Measurements from ENCODE around the gene CARS2. TPM values are rescaled to one million over a fixed set of nuclear protein-coding genes. Genes with fewer than 3 reads are reported as not detected.
"Not testable (repeated sequence)": the region's sequence is repeated elsewhere in the genome, so short reads cannot be mapped to it uniquely, and the experiment has no call there.

CARS2 gene
- total RNA-seq, 8 experiments from 2014 or later = 35.6 to 64.2 (median 55.0) TPM

DNA sequence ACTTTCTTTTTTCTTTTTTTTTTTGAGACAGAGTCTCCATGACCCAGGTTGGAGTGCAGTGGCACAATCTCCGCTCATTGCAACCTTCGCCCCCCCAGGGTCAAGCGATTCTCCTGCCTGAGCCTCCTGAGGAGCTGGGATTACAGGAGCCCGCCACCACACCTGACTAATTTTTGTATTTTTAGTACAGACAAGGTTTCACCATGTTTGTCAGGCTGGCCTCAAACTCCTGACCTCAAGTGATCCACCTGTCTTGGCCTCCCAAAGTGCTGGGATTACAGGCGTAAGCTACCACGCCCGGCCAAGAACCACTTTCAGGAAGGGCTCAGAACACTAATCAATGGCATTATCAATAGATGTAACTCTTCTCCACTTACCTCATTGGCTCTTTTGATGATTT is 4.9 kb downstream of the CARS2 start:
- WGBS, 10 experiments = 85 to 100% (median 98%) methylated on average over 1 to 4 of the region's 7 CpGs; no CpG with 5 or more reads in 4 of the 10 experiments
- peaks cover 3 to 24% of the 10 kb centered on the region in 2 donors for H3K4me1 ChIP-seq (replicated peaks in 1 of 2)
- H3K4me3 ChIP-seq; ATAC-seq (replicated peaks in 6 of 8); in situ Hi-C loops (cut with MboI; ENCODE audit: low pct_unique_long_range_greater_than_20kb in 2 of 9, low sequenced_read_pairs in 9 of 9, unreplicated experiment in 9 of 9); H3K27ac ChIP-seq: not testable (repeated sequence)

DNA sequence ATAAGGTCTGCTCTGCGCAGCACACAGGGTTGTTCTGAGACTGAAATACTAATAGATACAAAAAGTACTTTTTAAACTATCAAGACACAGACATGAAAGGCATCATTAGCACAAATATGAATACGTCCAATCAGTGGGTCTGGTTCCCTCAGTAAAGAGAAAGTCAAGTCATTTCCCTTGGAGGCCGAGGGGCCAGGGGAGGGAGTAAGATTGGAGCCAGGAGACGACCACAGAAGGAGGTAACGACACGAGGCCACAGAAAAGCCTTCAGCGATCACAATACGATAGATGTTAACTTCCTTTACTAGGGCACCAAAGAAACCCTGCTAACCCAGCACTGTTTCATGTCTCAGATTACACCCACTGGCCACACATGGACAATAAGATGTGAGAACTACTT is 5.3 kb downstream of the CARS2 start:
- ATAC-seq (replicated peaks in 6 of 8) = no peak
- in situ Hi-C loops (cut with MboI; ENCODE audit: low pct_unique_long_range_greater_than_20kb in 2 of 9, low sequenced_read_pairs in 9 of 9, unreplicated experiment in 9 of 9) = no loop called here
- peaks cover 3 to 24% of the 10 kb centered on the region in 2 donors for H3K4me1 ChIP-seq (replicated peaks in 1 of 2)
- no peak overlapping the region for H3K27ac ChIP-seq
- H3K4me3 ChIP-seq = no peak overlapping the region
- WGBS, 10 experiments = 73 to 96% (median 90%) methylated on average over 3 to 7 of the region's 8 CpGs; no CpG with 5 or more reads in 2 of the 10 experiments

DNA sequence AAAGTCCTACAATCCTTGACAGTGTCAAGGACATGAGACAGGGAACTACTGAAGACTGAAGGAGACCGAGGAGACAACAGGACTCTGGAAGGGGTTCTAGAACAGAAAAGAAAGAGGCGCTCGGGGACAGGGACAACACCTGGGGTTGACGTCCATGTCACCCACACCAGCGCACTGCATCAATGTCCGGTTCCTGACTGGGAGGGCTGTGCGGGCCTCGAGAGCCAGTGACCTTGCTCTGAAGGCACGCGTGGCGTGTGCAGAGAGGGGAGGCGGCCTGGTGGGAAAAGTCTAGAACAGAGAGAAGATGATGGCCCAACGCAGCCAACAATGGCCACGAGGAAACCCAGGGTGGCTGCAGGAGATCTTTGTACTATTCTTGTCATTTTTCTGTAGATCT is 5.7 kb downstream of the CARS2 start:
- H3K4me3 ChIP-seq = no peak overlapping the region
- WGBS, 10 experiments = 86 to 100% (median 95%) methylated on average over 1 to 8 of the region's 14 CpGs; no CpG with 5 or more reads in 4 of the 10 experiments
- no peak overlapping the region for H3K27ac ChIP-seq
- in situ Hi-C loops (cut with MboI; ENCODE audit: low pct_unique_long_range_greater_than_20kb in 2 of 9, low sequenced_read_pairs in 9 of 9, unreplicated experiment in 9 of 9) = no loop called here
- ATAC-seq (replicated peaks in 6 of 8) = no peak
- H3K4me1 ChIP-seq (replicated peaks in 1 of 2) = peaks cover 3 to 24% of the 10 kb centered on the region in 2 donors

DNA sequence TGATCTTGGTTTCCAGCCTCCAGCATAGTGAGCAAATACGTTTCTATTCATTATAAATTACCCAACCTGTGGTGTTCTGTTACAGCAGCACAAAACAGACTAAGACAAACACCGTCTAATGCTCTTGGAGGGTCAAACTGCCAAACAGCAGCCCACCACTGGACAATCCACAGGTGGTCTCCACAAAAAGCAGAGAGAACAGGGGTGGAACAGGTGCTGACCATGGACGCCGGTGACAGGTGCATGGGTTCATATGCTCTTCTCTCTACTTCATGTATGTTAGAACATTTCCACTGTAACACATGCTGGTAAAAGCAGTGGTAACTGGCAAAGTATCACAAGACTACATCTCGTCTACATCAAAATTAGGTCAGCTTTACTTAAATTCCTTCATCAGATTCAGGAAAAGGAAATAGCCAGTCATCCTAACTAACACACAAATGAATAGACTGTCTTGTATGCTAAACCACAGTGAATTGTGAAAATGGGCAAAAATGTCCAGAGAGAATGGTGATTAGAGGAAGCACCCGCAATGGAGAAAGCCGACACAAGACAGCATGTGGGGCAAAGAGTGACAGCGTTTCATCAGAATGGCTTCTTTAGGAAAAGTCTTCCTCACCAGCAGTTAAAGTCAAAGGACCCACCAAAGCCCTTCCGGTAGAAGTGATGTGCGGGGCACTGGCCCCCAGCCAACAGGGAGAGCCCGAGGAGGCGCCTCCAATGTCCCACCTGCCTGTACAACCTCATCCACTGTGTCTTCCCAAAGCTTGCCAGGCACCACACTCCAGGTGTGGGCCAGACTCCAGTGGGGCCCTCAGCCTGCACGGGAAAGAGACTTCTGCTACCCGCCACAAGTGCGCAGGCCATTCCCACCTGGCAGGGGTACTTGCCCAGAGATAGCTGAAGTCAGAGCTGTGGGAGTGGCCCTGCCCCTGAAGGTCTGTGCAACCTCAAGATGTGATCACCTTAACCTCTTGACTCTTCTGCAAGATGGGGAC is 6.5 kb downstream of the CARS2 start:
- WGBS, 10 experiments = 74 to 100% (median 87%) methylated on average over 2 to 9 of the region's 15 CpGs; no CpG with 5 or more reads in 1 of the 10 experiments
- Histone ChIP-seq H3K4me3 (no peak overlapping the region), H3K27ac (no peak overlapping the region), H3K4me1 (replicated peaks in 1 of 2) (peaks cover 3 to 16% of the 10 kb centered on the region in 2 donors)
- in situ Hi-C loops (cut with MboI; ENCODE audit: low pct_unique_long_range_greater_than_20kb in 2 of 9, low sequenced_read_pairs in 9 of 9, unreplicated experiment in 9 of 9) = no loop called here
- no peak for ATAC-seq (replicated peaks in 6 of 8)

DNA sequence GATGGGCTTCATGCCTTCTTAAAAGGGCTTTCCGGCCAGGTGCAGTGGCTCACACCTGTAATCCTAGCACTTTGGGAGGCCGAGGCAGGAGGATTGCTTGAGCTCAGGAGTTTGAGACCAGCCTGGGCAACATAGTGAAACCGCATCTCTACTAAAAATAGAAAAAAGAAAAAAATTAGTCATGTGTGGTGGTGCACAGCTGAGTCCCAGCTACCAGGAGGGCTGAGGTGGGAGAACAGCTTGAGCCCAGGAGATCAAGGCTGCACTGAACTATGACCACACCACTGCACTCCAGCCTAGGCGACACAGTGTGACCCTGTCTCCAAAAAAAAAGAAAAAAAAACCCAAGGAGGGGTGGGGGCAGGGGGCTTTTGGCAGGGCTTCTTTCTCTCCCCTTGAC is 7.2 kb downstream of the CARS2 start:
- peaks cover 2 to 11% of the 10 kb centered on the region in 2 donors for H3K4me1 ChIP-seq (replicated peaks in 1 of 2)
- ATAC-seq (replicated peaks in 6 of 8) = no peak
- H3K4me3 ChIP-seq = no peak overlapping the region
- in situ Hi-C loops (cut with MboI; ENCODE audit: low pct_unique_long_range_greater_than_20kb in 2 of 9, low sequenced_read_pairs in 9 of 9, unreplicated experiment in 9 of 9) = no loop called here
- WGBS, 10 experiments = 88 to 100% (median 97%) methylated on average over 1 to 3 of the region's 4 CpGs; no CpG with 5 or more reads in 4 of the 10 experiments
- no peak overlapping the region for H3K27ac ChIP-seq

DNA sequence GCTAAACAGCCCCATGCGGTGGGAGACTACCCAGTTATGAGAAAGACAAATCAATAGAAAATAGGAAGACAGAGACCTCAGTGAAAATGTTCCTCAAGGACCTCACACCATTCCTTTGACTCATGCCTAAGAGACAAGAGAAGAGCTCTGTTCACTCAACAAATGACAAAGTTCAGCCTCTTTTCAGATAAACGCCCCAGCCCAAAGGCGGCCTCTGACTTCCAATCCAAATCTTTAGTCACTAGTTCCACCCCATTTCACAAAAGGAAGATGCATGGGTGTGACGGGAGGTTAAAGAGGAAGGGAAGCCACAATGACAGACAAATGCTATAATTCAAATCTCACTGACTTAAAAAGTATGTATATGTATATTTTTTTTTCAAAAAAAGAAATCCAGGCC is 8.1 kb downstream of the CARS2 start:
- peak in 1 of 8 experiments; percentile 15 for ATAC-seq (replicated peaks in 6 of 8)
- Histone ChIP-seq H3K27ac (no peak overlapping the region), H3K4me1 (replicated peaks in 1 of 2) (peaks cover 0 to 2% of the 10 kb centered on the region in 2 donors), H3K4me3 (no peak overlapping the region)
- WGBS, 10 experiments = 0 to 100% (median 88%) methylated on average over 1 to 4 of the region's 4 CpGs; no CpG with 5 or more reads in 2 of the 10 experiments
- in situ Hi-C loops (cut with MboI; ENCODE audit: low pct_unique_long_range_greater_than_20kb in 2 of 9, low sequenced_read_pairs in 9 of 9, unreplicated experiment in 9 of 9) = no loop called here

DNA sequence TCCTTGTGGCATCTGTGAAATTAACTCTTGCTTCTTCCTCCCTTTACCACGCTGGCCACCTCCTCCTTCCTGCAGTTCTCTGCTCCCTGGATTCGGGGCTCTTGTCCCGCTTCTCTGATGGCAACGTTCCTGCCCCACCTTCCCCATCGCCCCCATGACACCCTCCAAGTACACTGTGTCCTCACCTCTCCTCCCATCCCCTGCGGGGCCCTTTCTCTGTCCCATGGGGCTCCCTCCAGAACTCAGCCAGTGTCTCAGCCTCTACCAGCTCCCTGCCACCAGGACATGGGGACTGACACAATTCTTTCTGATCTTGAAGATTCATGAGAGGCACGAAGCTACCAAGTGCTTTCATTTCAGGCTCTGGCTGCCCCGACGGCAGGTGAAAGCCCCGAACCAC is 9.1 kb downstream of the CARS2 start:
- no peak for ATAC-seq (replicated peaks in 6 of 8)
- 98 to 100% (median 100%) methylated on average over 1 to 5 of the region's 10 CpGs; no CpG with 5 or more reads in 4 of the 10 experiments for WGBS, 10 experiments
- H3K27ac ChIP-seq = no peak overlapping the region
- H3K4me1 ChIP-seq (replicated peaks in 1 of 2) = no peaks in the 10 kb centered on the region
- in situ Hi-C loops (cut with MboI; ENCODE audit: low pct_unique_long_range_greater_than_20kb in 2 of 9, low sequenced_read_pairs in 9 of 9, unreplicated experiment in 9 of 9) = no loop called here
- H3K4me3 ChIP-seq = no peak overlapping the region

DNA sequence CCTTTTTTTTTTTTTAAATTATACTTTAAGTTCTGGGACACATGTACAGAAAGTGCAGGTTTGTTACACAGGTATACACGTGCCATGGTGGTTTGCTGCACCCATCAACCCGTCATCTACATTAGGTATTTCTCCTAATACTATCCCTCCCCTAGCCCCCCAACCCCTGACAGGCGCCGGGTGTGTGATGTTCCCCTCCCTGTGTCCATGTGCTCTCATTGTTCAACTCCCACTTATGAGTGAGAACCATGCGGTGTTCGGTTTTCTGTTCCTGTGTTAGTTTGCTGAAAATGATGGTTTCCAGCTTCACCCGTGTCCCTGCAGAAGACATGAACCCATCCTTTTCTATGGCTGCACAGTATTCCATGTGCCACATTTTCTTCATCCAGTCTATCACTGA is 10.1 kb downstream of the CARS2 start:
- WGBS, 10 experiments = 80 to 100% (median 94%) methylated on average over 1 to 2 of the region's 7 CpGs; no CpG with 5 or more reads in 6 of the 10 experiments
- H3K4me3 ChIP-seq; ATAC-seq (replicated peaks in 6 of 8); H3K27ac ChIP-seq; in situ Hi-C loops (cut with MboI; ENCODE audit: low pct_unique_long_range_greater_than_20kb in 2 of 9, low sequenced_read_pairs in 9 of 9, unreplicated experiment in 9 of 9); H3K4me1 ChIP-seq (replicated peaks in 1 of 2): not testable (repeated sequence)

DNA sequence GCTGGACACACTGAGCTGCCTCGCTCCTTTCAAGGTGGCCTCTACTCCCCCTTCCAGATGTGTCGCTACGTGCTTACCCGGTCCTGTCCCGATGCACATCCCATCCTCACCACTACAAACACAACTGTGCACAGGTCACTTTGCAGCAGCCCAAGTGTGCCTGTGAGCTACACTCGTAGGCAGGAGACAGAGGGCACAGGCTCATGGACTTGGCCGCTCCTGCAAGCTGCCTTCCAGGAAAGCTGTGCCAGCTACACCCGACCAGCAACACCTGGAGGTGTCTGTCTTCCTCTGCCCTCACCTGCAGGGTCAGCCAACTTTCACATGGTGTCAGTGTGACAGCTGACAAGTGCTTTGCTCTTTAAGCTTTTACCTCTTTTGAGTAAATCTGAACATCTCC is 15.4 kb downstream of the CARS2 start:
- 50 to 100% (median 94%) methylated on average over 1 to 3 of the region's 8 CpGs; no CpG with 5 or more reads in 5 of the 10 experiments for WGBS, 10 experiments
- no peak for ATAC-seq (replicated peaks in 6 of 8)

DNA sequence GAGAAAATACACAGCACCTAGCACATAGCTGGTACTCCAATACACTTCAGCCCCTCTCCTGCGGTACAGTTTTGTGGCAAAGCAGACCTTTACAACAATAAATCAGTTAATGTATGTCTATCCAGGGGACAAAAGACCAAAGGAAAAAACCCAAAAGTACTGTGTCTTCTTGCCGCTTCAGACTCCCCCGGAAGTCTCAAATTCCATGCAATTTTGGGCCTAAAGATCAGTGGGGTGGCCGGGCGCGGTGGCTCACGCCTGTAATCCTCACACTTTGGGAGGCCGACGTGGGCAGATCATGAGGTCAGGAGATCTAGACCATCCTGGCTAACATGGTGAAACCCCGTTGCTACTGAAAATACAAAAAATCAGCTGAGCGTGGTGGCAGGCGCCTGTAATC is 16.2 kb downstream of the CARS2 start:
- in situ Hi-C loops (cut with MboI; ENCODE audit: low pct_unique_long_range_greater_than_20kb in 2 of 9, low sequenced_read_pairs in 9 of 9, unreplicated experiment in 9 of 9) = no loop called here
- 80 to 100% (median 93%) methylated on average over 1 to 6 of the region's 12 CpGs; no CpG with 5 or more reads in 1 of the 10 experiments for WGBS, 10 experiments

More for the DNA sequence above, 15.4 kb downstream of the CARS2 start:
- Histone ChIP-seq H3K4me3 (no peak overlapping the region), H3K27ac (no peak overlapping the region), H3K4me1 (replicated peaks in 1 of 2) (no peaks in the 10 kb centered on the region)
- in situ Hi-C loops (cut with MboI; ENCODE audit: low pct_unique_long_range_greater_than_20kb in 2 of 9, low sequenced_read_pairs in 9 of 9, unreplicated experiment in 9 of 9) = no loop called here

DNA sequence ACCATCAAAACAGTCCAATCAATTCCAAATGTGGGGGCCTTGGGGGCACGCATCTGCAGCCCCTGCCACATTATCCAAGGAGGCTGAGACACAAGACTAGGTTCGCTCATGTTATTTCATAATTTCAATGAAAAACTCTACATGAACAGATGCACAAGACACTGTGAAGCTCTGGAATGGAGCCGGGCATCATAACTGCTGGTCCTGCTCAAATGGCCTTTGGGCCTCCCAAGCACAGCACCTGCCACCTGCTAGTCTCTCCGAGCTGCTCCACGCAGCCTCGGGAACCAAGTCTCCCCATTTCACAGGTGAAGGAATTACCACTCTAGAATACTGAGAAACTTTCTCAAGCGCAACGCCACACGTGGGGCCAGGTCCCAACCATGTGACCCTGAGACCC is 16.9 kb downstream of the CARS2 start:
- no peak for ATAC-seq (replicated peaks in 6 of 8)
- 84 to 100% (median 89%) methylated on average over 2 to 9 of the region's 9 CpGs; no CpG with 5 or more reads in 4 of the 10 experiments for WGBS, 10 experiments
- Histone ChIP-seq H3K4me3 (no peak overlapping the region), H3K27ac (no peak overlapping the region), H3K4me1 (replicated peaks in 1 of 2) (no peaks in the 10 kb centered on the region)
- in situ Hi-C loops (cut with MboI; ENCODE audit: low pct_unique_long_range_greater_than_20kb in 2 of 9, low sequenced_read_pairs in 9 of 9, unreplicated experiment in 9 of 9) = no loop called here

More for the DNA sequence above, 16.2 kb downstream of the CARS2 start:
- Histone ChIP-seq H3K4me3 (no peak overlapping the region), H3K27ac (no peak overlapping the region), H3K4me1 (replicated peaks in 1 of 2) (no peaks in the 10 kb centered on the region)
- ATAC-seq (replicated peaks in 6 of 8) = no peak

DNA sequence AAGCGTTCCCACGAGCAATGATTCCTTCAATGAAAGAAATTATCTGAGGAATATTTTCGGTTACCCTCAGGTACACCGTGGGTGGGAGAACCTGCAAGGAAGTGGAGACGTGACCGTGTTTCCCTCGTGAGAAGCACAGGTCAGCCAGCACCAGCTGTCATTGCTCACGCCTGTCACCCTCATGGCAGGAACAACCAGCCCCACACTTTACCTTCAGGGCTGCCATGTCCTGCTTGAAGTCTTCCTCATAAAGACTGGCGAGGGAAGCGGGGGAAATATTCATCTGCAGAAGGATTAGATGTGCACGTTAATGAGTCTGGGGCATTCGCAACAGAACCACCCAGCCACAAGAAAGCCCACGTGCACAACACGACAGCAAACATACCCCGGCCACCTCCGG is 18.2 kb downstream of the CARS2 start:
- Histone ChIP-seq H3K4me1 (replicated peaks in 1 of 2) (no peaks in the 10 kb centered on the region), H3K4me3 (no peak overlapping the region), H3K27ac (no peak overlapping the region)
- 80 to 100% (median 97%) methylated on average over 1 to 11 of the region's 16 CpGs for WGBS, 10 experiments
- in situ Hi-C loops (cut with MboI; ENCODE audit: low pct_unique_long_range_greater_than_20kb in 2 of 9, low sequenced_read_pairs in 9 of 9, unreplicated experiment in 9 of 9) = no loop called here
- ATAC-seq (replicated peaks in 6 of 8) = no peak

DNA sequence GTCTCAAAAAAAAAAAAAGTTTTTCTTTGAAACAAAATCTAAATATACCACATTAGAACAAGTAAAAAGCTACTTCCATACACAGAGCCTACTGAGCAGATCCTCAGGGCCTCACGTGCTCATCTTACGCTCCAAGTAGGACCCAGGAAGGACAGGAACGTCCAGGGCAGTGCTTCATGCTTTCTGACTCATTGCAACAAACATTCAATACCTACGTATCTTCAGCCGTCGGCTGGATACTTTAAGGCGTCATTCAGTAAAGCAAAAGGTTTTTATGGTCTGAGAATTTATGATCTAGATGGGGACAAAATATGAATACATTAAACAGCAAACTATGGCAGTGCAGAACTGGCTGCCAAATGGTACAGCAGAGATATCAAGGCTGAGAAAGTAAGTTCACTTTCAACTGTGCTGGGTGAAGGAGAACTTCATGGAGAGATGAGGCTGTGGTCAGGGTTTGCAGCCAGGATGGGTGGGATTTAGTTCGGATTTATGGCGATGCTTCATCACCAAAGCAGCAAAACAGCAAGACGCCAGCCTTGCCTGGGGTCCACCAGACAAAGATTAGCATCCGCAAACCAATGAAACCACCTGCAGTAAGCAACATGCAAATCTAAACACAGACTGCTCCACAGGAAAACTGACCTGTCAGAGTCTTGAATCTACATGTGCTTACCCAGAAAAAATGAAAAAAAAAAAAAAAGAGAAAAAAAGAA is 20.5 kb downstream of the CARS2 start:
- H3K27ac ChIP-seq = no peak overlapping the region
- in situ Hi-C loops (cut with MboI; ENCODE audit: low pct_unique_long_range_greater_than_20kb in 2 of 9, low sequenced_read_pairs in 9 of 9, unreplicated experiment in 9 of 9) = no loop called here
- ATAC-seq (replicated peaks in 6 of 8) = no peak
- no peak overlapping the region for H3K4me3 ChIP-seq
- H3K4me1 ChIP-seq (replicated peaks in 1 of 2) = no peaks in the 10 kb centered on the region
- 43 to 100% (median 89%) methylated on average over 2 to 11 of the region's 11 CpGs for WGBS, 10 experiments

Measured in motor neuron (in vitro differentiated cells).